Endothelial cell of umbilical vein (primary cell): Measurements from ENCODE around the gene CDC34. TPM values are rescaled to one million over a fixed set of nuclear protein-coding genes. Genes with fewer than 3 reads are reported as not detected.

ENCODE experiments used
- BruUV-seq: library from RNA; stranded (reverse); fragments of 400-500 nt; replicated peaks from 2 replicates; lab custom pipeline; 2021; lab: Mats Ljungman, UMichigan
- CTCF ChIA-PET: fragments of 300-600, 350-600 bp; sonication (Branson Sonifier 250); formaldehyde crosslinking; loops from one replicate; lab custom pipeline; 2021; ENCODE audit warnings: antibody characterized with exemption, inconsistent platforms; lab: Charles Lee
- POLR2A ChIA-PET: fragments of 300-600, 350-600 bp; sonication (Branson Sonifier 250); formaldehyde crosslinking; loops from one replicate; lab custom pipeline; 2021; ENCODE audit warnings: antibody characterized with exemption, inconsistent platforms; lab: Charles Lee
- DNase-seq: peaks from one replicate; pipeline ENCODE4 v3.0.0-alpha.2; 2011; ENCODE audit warnings: low read depth, low spot score
- FAIRE-seq: peaks from 2 replicates; lab custom pipeline; 2011; peaks lifted over from hg19 to GRCh38; lab: Jason Lieb, UNC
- H2AFZ ChIP-seq: 2 replicates; pipeline ENCODE4 v1.6.0; 2012; ENCODE audit warnings: low read depth, low read length, control low read depth, inconsistent platforms
- H3K27ac ChIP-seq: 2 replicates; pipeline ENCODE4 v1.5.1; 2011; ENCODE audit warnings: low read depth, mild to moderate bottlenecking, control low read depth, low read length, moderate library complexity; ENCODE audit not compliant: insufficient read depth
- H3K27me3 ChIP-seq, 2 experiments: 2 replicates each; pipeline versions ENCODE4 v1.6.0 to v1.6.1; 2011; ENCODE audit warnings: low read length in 2 of 2, mixed read lengths in 1 of 2; ENCODE audit not compliant: control insufficient read depth in 2 of 2, insufficient read depth in 2 of 2
- H3K36me3 ChIP-seq, 2 experiments: 2 replicates in 1 of 2; 3 replicates in 1 of 2; pipeline ENCODE4 v1.5.1; 2011; ENCODE audit warnings: low read length in 2 of 2, mild to moderate bottlenecking in 1 of 2, moderate library complexity in 1 of 2; ENCODE audit not compliant: control insufficient read depth in 2 of 2, insufficient read depth in 2 of 2; ENCODE audit errors: extremely low read depth in 1 of 2
- H3K4me1 ChIP-seq: 3 replicates; pipeline ENCODE4 v1.5.1; 2011; ENCODE audit warnings: mild to moderate bottlenecking, low read length; ENCODE audit not compliant: control insufficient read depth, insufficient read depth; ENCODE audit errors: extremely low read depth
- H3K4me2 ChIP-seq: 2 replicates; pipeline ENCODE4 v1.6.1; 2011; ENCODE audit warnings: low read length, control low read depth, mixed read lengths; ENCODE audit not compliant: insufficient read depth
- H3K4me3 ChIP-seq, 3 experiments: fragments of 200-600 bp in 1 of 3; sonication (generic), shearing (Covaris generic) in 1 of 3; replicated peaks in 1 of 3; 2 replicates each; pipeline ENCODE4 v1.5.1; 2011 to 2016; ENCODE audit warnings: control low read depth in 3 of 3, low read length in 3 of 3, mild to moderate bottlenecking in 2 of 3, inconsistent platforms in 1 of 3, low read depth in 1 of 3, moderate library complexity in 1 of 3; ENCODE audit not compliant: insufficient read depth in 1 of 3
- H3K79me2 ChIP-seq: 2 replicates; pipeline ENCODE4 v1.6.0; 2012; ENCODE audit warnings: low read length, inconsistent platforms; ENCODE audit not compliant: control insufficient read depth, insufficient read depth
- H3K9ac ChIP-seq: replicated peaks from 2 replicates; pipeline ENCODE3; 2011; ENCODE audit warnings: low read length, control low read depth; ENCODE audit not compliant: insufficient read depth; ENCODE audit errors: extremely low read depth
- H3K9me1 ChIP-seq: replicated peaks from 3 replicates; pipeline ENCODE4 v1.6.0; 2011; ENCODE audit warnings: mild to moderate bottlenecking, low read length; ENCODE audit not compliant: control insufficient read depth, insufficient read depth; ENCODE audit errors: extremely low read depth
- H3K9me3 ChIP-seq: replicated peaks from 2 replicates; pipeline ENCODE4 v1.5.1; 2012; ENCODE audit warnings: low read length, inconsistent platforms; ENCODE audit not compliant: control insufficient read depth, insufficient read depth
- H4K20me1 ChIP-seq: replicated peaks from 2 replicates; pipeline ENCODE3; 2011; ENCODE audit warnings: mild to moderate bottlenecking, low read length; ENCODE audit not compliant: control insufficient read depth, insufficient read depth; ENCODE audit errors: extremely low read depth
- EZH2 ChIP-seq: IDR thresholded peaks from 2 replicates; pipeline ENCODE4 v1.6.1; 2012; ENCODE audit warnings: borderline replicate concordance, low read depth, mild to moderate bottlenecking, moderate library complexity, low read length, inconsistent platforms; ENCODE audit not compliant: severe bottlenecking
- FOS ChIP-seq: IDR thresholded peaks from 2 replicates; pipeline ENCODE4 v1.6.1; 2011; ENCODE audit warnings: mild to moderate bottlenecking, low read length, moderate library complexity, borderline replicate concordance; ENCODE audit not compliant: insufficient read depth
- GATA2 ChIP-seq: IDR thresholded peaks from 2 replicates; pipeline ENCODE4 v1.7.0; 2011; ENCODE audit warnings: low read depth, mild to moderate bottlenecking, moderate library complexity, mixed read lengths, low read length; ENCODE audit not compliant: insufficient read length, insufficient read depth
- JUN ChIP-seq: IDR thresholded peaks from 2 replicates; pipeline ENCODE4 v1.6.1; 2011; ENCODE audit warnings: borderline replicate concordance, low read depth; ENCODE audit not compliant: insufficient read length, insufficient read depth
- MYC ChIP-seq: IDR thresholded peaks from one replicate; pipeline ENCODE4 v1.6.1; 2011; ENCODE audit warnings: mild to moderate bottlenecking, low read depth, low read length
- POLR2A ChIP-seq: IDR thresholded peaks from 2 replicates; pipeline ENCODE4 v1.6.1; 2012; ENCODE audit warnings: low read depth, mild to moderate bottlenecking, control low read depth, low read length
- POLR2AphosphoS5 ChIP-seq: IDR thresholded peaks from 2 replicates; pipeline ENCODE4 v1.6.1; 2012; ENCODE audit warnings: low read depth, mild to moderate bottlenecking, control low read depth, low read length, moderate library complexity; ENCODE audit not compliant: insufficient read depth
- dilution Hi-C: fragments of 300-500 bp; cut with MboI; formaldehyde crosslinking; loops from one replicate; pipeline ENCODE4 v1.15.0; 2019; ENCODE audit warnings: low sequenced_read_pairs; ENCODE audit not compliant: extremely low pct_ligation_motif_present
- intact Hi-C: fragments of 100-400 bp; cut with micrococcal nuclease; formaldehyde crosslinking; loops from one replicate; pipeline ENCODE4 v1.10.0; 2022
- polyA plus RNA-seq, 4 experiments: library from polyadenylated mRNA; depleted of rRNA in 3 of 4; stranded (reverse) in 3 of 4; unstranded in 1 of 4; fragments of >200 nt; gene quantifications; 2 replicates each; pipeline versions ENCODE4 v1.2.1 to v1.2.3, GENCODE V29; 2011 to 2012; ENCODE audit warnings: missing spikeins in 1 of 4
- total RNA-seq: library from RNA; stranded (reverse); gene quantifications from 2 replicates; pipeline ENCODE4 v1.2.3, GENCODE V29; 2021
- TF ChIP-seq, protein P1 (sequence below): IDR thresholded peaks from 2 replicates; pipeline ENCODE4 v1.6.1; 2011; ENCODE audit not compliant: insufficient read depth, insufficient read length
- TF ChIP-seq, protein P2 (sequence below), 2 donors: IDR thresholded peaks; 1 replicate in 1 of 2; 2 replicates in 1 of 2; pipeline ENCODE4 v1.5.1; 2011; ENCODE audit warnings: low read length in 2 of 2, mild to moderate bottlenecking in 2 of 2, moderate library complexity in 2 of 2, control low read depth in 1 of 2, inconsistent platforms in 1 of 2, low read depth in 1 of 2; ENCODE audit not compliant: insufficient read depth in 1 of 2; ENCODE audit errors: extremely low read depth in 1 of 2

Gene CDC34
- total and polyA plus RNA-seq, 2 donors (not counting 3 experiments of a cell fraction or from before 2014, with no cell fraction given) = 90.4 to 92.9 TPM

DNA sequence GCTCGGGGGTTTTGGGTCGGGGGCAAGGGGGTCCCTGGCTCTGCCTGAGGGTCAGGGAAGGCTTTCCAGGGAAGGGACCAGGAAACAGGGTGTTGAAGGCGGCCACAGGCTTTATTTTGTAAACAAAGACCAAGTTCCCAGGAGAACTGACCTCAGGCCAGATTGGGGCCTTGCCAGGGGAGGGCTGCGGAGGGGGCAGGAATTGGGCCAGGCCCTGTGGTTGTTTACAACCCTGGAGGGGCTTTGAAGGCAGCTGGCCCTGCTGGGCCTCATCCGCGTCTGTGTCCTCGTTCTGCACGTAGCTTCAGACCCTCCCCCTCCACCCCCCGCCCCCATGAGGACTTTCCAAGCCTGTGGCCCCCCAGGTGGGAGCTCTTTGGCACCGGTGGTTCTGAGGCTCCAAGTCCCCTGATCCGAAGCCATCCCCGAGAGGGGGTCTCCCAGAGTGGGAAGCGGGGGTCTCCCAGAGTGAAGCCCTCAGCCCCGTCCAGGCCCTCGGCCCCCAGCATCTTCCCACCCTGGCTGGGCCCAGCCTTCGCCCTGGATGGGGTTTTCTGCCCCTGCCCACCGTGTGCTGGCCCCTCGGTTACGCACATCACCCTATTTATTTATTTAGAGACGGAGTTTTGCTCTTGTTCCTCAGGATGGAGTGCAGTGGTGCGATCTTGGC lies 27.3 kb downstream of the CDC34 start:
- ChIA-PET CTCF (no interaction called here), POLR2A (no interaction called here)
- no peak for FAIRE-seq
- Histone ChIP-seq H3K27ac (no peak overlapping the region), H3K9ac (no peak overlapping the region), H3K79me2 (no peaks in the 10 kb centered on the region), H4K20me1 (no peaks in the 10 kb centered on the region), H3K9me1 (no peaks in the 10 kb centered on the region), H2AFZ (no peak overlapping the region), H3K27me3 (no peaks in the 10 kb centered on the region), H3K36me3 (no peaks in the 10 kb centered on the region), H3K4me3 (no peak overlapping the region), H3K4me1 (no peaks in the 10 kb centered on the region), H3K4me2 (no peak overlapping the region), H3K9me3 (no peaks in the 10 kb centered on the region)
- TF ChIP-seq JUN = no peak
- no peak for TF ChIP-seq GATA2
- TF ChIP-seq FOS = no peak
- TF ChIP-seq, protein P1, sequence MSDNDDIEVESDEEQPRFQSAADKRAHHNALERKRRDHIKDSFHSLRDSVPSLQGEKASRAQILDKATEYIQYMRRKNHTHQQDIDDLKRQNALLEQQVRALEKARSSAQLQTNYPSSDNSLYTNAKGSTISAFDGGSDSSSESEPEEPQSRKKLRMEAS = no peak
- no peak for TF ChIP-seq POLR2AphosphoS5
- TF ChIP-seq, protein P2, sequence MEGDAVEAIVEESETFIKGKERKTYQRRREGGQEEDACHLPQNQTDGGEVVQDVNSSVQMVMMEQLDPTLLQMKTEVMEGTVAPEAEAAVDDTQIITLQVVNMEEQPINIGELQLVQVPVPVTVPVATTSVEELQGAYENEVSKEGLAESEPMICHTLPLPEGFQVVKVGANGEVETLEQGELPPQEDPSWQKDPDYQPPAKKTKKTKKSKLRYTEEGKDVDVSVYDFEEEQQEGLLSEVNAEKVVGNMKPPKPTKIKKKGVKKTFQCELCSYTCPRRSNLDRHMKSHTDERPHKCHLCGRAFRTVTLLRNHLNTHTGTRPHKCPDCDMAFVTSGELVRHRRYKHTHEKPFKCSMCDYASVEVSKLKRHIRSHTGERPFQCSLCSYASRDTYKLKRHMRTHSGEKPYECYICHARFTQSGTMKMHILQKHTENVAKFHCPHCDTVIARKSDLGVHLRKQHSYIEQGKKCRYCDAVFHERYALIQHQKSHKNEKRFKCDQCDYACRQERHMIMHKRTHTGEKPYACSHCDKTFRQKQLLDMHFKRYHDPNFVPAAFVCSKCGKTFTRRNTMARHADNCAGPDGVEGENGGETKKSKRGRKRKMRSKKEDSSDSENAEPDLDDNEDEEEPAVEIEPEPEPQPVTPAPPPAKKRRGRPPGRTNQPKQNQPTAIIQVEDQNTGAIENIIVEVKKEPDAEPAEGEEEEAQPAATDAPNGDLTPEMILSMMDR (IDR thresholded peaks at IDR 0.05; ENCODE audit: extremely low read depth in 1 of 2, insufficient read depth in 1 of 2, low read depth in 1 of 2, low read length in 2 of 2) = no peak
- no peak for TF ChIP-seq EZH2
- TF ChIP-seq MYC = no peak
- no peak for TF ChIP-seq POLR2A
- DNase-seq = no peak
- dilution Hi-C loops (no loop called here), intact Hi-C loops (no loop called here)
- no TSS peak for BruUV-seq
